ENCODE data around the gene STX8.

The STX8 gene

DNA sequence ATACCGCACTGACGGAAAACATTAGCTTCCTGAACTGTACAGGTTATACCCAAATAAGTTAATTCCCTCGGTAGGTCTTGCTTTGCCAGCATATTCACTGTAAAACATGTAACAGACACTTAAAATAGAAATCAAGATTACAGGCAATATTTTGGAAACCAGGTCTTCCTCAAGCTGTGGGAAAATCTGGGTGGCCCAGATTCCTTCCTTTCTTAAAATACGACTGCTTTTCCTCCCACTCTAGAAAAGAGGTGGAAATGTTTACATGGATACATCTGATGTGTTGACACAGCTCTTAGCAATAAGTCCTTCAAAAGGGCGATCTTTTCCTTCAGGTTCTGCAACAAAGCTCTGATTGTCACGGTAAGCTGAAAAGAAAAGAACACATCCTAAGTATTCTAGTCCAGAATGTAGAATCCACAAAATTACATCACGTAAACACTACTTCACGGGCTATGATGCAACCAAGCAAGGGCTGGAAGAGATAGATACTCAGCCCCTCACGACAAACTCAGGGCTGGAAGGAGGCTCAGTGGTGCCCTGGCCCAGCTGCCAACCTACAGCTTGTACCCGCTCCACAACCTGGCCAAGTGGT is 18.4 kb downstream of the STX8 start:
- no peak for DNase-seq (ENCODE audit: low read depth)

GRCh38 chr17:9554715-9555114 is 20.9 kb downstream of the STX8 start:
- peak; percentile 23 for DNase-seq (ENCODE audit: low read depth)

GRCh38 chr17:9553596-9553995 is 22.0 kb downstream of the STX8 start:
- DNase-seq (ENCODE audit: low read depth) = no peak

DNA sequence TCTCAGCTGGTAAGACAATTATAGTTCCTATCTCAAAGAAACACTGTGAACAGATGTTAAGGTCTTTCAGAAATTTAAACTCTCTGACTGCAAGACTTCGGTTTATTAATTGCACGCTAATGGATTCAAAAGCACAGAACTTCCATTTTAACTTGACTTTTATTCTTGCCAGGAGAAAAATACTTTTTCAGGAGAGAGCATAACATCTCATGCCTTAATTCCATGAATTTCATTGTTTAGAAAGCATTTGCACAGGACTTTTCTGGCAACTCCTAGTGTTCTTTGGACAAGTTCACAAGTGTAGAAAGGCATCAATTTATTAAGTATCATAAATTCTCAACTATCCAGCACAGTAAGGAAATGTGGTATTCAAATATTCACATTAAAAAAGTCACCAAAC is 22.4 kb downstream of the STX8 start:
- DNase-seq (ENCODE audit: low read depth) = no peak

DNA sequence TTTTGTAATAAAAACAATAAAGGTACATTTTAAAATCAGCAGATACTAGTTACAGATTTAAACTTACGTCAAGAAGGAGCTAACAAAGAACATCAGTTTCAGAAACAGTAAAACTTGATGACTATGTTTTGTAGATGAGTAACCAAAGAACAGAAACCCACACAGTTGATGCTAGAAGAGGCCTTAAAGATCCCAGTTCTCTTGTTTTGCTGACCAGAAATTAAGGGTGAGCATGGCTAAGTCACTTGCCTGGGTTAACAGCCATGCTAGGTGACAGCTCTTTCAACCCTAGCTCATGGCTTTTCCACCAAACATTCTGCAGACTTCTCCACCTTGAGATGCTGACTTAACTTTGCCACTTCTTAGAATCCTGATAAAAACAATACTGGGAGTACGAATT is 26.4 kb downstream of the STX8 start:
- DNase-seq (ENCODE audit: low read depth) = no peak

GRCh38 chr17:9544221-9544620 is 31.4 kb downstream of the STX8 start:
- no peak for DNase-seq (ENCODE audit: low read depth)

DNA sequence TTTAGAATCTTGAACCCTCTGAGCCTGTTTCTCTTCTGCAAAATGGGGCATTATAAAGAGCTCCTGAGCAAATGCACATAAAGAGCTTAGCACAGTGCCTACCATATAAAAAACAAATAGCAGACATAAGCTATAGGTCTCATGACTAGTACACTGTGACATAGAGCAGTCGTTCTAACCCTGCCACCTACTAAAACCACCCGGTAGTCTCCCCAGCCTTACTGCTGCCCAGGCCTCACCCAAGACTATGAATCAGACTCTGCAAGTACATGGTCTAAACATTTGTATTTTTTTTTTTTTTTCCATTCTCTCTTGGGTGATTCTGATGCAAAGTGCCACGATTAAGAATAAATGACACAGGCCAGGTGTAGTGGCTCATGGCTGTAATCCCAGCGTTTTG is 33.9 kb downstream of the STX8 start:
- no peak for DNase-seq (ENCODE audit: low read depth)

DNA sequence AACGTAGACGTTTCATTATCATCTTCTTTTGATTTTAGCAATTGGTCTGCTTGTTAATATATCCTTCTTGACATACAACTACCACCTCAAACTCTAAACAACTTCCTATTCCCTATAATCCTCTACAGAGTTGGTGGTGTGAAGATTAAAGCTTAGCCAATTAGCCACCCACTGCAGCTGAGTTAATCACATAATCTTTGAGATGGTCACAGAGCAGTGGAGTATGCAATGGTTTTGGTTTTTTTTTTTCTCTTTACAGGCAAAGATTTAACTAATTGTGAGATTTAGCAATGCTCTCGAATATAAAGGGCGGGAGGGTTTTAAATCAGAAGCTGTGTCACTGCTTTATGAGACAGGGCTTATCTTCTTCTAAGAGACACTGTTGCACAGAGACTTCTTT is 37.0 kb downstream of the STX8 start:
- no peak for DNase-seq (ENCODE audit: low read depth)

GRCh38 chr17:9537177-9537776 is 38.3 kb downstream of the STX8 start:
- DNase-seq (ENCODE audit: low read depth) = no peak

DNA sequence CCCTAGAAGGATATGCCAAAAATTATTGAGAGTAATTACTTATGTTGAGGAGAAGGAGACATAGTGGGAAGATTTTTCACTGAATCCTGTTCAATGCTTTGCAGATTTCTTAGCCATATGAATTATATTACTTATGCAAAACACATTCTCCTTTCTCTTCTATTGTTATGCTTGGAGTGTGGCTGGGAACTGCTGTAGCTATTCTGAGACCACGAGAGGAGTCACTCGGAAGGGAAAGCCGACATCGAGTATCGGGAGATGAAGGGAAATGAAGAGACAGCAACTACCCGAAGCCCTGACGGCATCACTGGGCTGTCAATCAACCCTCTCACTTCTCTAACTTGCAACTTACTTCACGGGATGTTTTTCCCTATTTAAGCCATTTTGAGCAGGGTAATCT is 39.6 kb downstream of the STX8 start:
- DNase-seq (ENCODE audit: low read depth) = peak; percentile 26

GRCh38 chr17:9533441-9533840 is 42.2 kb downstream of the STX8 start:
- no peak for DNase-seq (ENCODE audit: low read depth)

DNA sequence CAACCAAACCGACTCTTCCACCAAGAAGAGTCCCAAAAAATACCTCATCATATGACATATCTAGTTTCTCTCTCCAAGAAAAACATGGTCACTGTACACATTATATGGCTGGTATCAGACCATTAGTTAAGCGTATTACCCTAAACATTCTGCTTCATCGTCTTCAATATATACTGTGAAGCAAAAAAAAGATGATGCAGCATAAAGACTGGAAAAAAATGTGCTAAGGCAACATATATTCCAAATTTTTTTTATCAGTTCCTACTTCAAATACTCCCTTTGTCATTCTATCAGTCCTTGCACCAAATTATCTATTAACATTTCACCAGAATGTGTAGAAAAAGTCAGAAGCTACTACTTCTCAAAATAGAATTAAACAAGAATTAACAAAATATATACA is 42.9 kb downstream of the STX8 start:
- DNase-seq (ENCODE audit: low read depth) = no peak

- DNase-seq (ENCODE audit: low read depth) = no peak
Measured at GRCh38 chr17:9531034-9531433, 44.6 kb downstream of the STX8 start.

- DNase-seq (ENCODE audit: low read depth) = peak; percentile 41
Measured at GRCh38 chr17:9529033-9529700, 46.5 kb downstream of the STX8 start.

- no peak for DNase-seq (ENCODE audit: low read depth)
Measured at GRCh38 chr17:9527788-9528187, 47.8 kb downstream of the STX8 start.

DNA sequence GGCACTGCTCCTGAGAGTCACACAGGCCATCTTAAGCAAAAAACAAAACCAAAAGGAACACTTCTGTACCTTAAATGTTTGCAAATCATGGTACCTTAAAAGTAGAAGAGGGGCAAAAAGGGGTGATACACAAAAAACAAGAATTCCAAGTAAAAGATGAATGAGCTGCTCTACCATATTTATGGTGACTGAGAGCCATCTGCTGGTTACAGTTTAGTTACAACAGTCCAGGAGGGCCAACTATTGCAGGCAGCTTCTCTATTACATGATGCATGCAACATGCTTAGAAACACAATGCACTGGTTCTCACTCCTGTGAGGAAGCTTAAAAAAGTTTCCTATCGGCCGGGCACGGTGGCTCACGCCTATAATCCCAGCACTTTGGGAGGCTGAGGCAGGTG is 53.5 kb downstream of the STX8 start:
- DNase-seq (ENCODE audit: low read depth) = peak; percentile 62

DNA sequence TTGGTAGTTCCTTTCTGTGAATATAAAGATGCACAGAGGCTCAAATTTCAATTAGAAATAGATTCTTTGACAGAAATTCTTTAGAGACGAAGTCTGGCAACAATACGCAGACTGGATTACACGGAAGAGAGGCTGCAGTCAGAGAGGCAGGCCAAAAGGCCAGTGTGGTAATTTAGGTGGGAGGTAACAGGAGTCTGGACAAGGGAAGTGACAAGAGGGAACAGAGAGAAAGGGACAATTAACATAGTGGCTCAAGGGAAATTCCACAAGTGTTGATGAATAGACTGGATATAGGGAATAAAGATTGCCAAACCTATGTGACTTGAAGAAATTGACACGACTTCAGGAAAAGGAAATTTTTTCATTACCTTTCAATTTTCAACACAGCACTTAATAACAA is 54.6 kb downstream of the STX8 start:
- no peak for DNase-seq (ENCODE audit: low read depth)

DNA sequence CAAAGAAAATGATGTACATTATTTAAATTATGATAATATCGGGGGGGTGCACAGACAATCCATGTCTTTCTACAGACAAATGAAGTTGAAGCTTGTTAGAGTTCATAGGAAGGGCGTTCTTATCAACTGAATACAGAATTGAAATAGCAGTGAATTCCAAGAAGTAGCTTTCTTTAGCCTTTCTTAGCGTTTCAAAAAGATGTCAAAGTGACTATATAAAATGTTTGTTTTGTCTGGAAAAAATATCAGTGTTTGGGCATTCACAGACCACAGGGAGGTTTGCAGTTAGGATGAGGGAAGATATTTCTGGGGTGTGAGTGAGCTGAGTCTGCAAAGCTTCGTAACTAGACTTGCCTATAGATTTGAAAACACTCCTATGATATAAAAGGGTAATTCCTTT is 55.0 kb downstream of the STX8 start:
- DNase-seq (ENCODE audit: low read depth) = no peak

DNA sequence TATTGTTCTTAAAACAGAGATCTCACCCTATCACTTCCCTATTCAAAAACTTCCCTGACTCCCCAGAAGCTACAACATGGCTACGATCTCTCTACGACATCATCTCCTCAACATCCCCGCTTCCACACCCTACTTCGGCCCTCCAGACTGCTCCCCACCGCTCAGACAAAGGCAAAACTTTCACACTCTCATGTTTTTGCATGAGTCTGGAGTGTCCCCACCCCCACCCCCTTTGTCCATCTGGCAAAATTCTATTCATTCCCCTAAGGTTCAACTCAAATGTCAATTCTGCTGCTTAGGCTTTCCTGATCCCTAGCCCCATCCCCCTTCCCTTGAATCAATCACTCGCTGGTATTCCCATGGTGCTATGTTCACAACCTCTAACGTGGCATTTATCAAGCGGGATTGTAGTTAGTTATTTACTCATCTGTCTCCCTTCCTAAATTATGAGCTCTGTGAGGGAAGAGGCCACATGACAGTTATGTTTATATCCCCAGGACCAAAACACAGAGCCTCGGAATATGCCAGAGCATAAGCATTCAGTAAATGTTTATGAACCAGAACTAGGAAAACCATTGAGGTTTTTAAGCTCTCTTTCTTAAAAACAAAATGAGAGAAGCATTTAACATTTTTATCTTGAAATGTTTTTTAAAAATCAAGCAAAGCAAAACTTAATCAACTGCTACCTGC is 55.9 kb downstream of the STX8 start:
- no peak for DNase-seq (ENCODE audit: low read depth)

GRCh38 chr17:9517396-9517795 is 58.2 kb downstream of the STX8 start:
- no peak for DNase-seq (ENCODE audit: low read depth)

DNA sequence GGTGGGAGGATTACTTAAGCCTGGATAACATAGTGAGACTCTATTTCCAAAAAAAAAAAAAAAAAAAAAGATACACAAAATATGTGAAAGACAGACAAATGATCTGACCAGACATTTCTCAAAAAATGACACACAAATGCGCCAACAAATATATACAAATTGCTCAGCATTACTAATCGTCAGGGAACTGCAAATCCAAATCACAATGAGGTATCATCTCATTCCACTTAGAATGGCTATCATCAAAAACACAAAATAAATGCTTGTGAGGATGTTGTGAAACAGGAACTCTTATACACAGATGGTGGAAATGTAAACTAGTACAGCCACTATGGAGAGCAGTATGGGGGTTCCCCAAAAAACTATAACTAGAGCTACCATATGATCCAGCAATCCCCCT is 62.4 kb downstream of the STX8 start:
- DNase-seq (ENCODE audit: low read depth) = no peak

- DNase-seq (ENCODE audit: low read depth) = peak; percentile 6
Measured at GRCh38 chr17:9512323-9513168, 63.1 kb downstream of the STX8 start.
